Mesodermal cell (in vitro differentiated cells): ENCODE measurements around the gene BHLHE41. TPM values are rescaled to one million over a fixed set of nuclear protein-coding genes. Genes with fewer than 3 reads are reported as not detected.

Source experiments
- H3K27ac ChIP-seq: 2 replicates; pipeline ENCODE4 v1.7.0; 2013; ENCODE audit warnings: mild to moderate bottlenecking, low read depth, low read length, moderate library complexity; ENCODE audit not compliant: severe bottlenecking
- H3K36me3 ChIP-seq: 2 replicates; pipeline ENCODE4 v1.7.1; 2013; ENCODE audit warnings: mild to moderate bottlenecking, low read length, moderate library complexity; ENCODE audit not compliant: control insufficient read depth, insufficient read depth
- H3K4me1 ChIP-seq: one replicate; pipeline ENCODE4 v1.7.1; 2013; ENCODE audit warnings: mild to moderate bottlenecking, low read length; ENCODE audit not compliant: insufficient read depth, control insufficient read depth, poor library complexity, severe bottlenecking
- H3K4me3 ChIP-seq: 2 replicates; pipeline ENCODE4 v1.7.0; 2013; ENCODE audit warnings: low read length, control low read depth, mild to moderate bottlenecking; ENCODE audit not compliant: insufficient read depth, poor library complexity, severe bottlenecking; ENCODE audit errors: extremely low read depth
- H3K9me3 ChIP-seq: 2 replicates; pipeline ENCODE4 v1.7.1; 2013; ENCODE audit warnings: mild to moderate bottlenecking, low read length, moderate library complexity; ENCODE audit not compliant: control insufficient read depth
- WGBS, 2 experiments: methylation state at CpG; one replicate each; pipeline ENCODE4 v1.1.5; 2013; ENCODE audit warnings: missing lambda C conversion rate in 2 of 2; ENCODE audit not compliant: insufficient coverage in 2 of 2; 5-methylcytosine and 5-hydroxymethylcytosine counted together
- polyA plus RNA-seq, 2 experiments: library from polyadenylated mRNA; stranded (reverse); fragments of 50-300 nt; gene quantifications; one replicate each; pipeline ENCODE4 v1.2.3, GENCODE V29; 2013

The BHLHE41 gene
- 0.41 TPM for polyA plus RNA-seq (2013, experiment 1 of 2)
- 0.86 TPM for polyA plus RNA-seq (2013, experiment 2 of 2)

DNA sequence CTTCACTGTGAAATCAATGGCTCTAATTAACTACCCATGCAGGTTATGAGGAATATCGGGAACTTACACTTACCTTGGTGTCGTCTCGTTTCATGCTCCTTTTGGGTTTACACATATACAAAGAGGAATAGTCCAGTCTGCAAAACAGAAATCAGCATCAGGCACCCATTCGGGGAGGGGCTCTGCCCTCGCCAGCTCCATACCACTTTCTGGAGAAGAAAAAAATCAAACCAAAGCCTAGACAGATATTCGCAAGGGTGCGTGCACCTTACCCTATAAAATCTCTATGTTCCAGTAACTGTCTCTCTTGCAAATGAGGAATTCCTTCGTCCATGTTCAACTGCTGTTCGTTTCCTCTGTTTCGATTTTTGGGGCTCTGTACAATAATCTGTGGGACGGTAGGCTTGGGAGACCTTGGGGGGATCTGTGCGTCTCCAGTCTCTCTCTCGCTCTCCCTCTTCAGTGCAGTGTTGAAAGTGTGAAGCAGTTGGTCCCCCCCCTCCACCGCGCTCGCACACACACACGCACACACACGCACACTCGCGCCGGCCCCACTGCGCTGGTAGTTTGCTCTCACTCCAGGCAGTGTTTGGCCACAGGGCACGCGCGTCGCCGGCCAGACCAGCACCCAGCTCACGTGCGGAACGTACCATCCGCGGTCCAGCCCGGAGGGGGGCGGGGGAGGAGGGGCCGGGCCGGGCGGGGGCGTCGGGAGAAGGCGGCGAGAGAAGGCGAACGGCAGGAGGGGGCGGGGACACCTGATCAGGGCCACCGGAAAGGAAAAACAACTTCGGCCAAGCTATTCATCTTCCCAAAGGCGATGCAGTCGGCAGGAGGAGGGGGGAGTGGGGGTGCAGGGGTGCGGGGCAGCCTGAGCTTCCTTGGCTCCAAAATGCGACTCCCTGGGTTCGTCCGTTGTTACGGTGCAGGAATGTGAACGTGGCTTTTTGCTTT is at the start of gene BHLHE41:
TSS of gene BHLHE41 (minus strand) at position 592 of the 954 bp plus-strand sequence. CDS start at position 334, 258 bp downstream.
- peak within 1 kb of the TSS; percentile 57 for H3K4me3 ChIP-seq

GRCh38 chr12:26172946-26173552 is 48.2 kb upstream of the BHLHE41 start:
- Histone ChIP-seq H3K27ac (no peak overlapping the region), H3K36me3 (no peaks in the 10 kb centered on the region), H3K9me3 (no peaks in the 10 kb centered on the region), H3K4me3 (no peak overlapping the region), H3K4me1 (no peaks in the 10 kb centered on the region)
- WGBS, 2 experiments = 89 to 95% methylated on average over 2 to 3 of the region's 4 CpGs

More for the DNA sequence above, at the start of gene BHLHE41:
- no peak within 1 kb of the TSS for H3K27ac ChIP-seq
- H3K9me3 ChIP-seq = no peaks in the 10 kb centered on the region
- no peaks in the 10 kb centered on the region for H3K36me3 ChIP-seq
- peaks cover 7% of the 10 kb centered on the region for H3K4me1 ChIP-seq
- 4 to 5% methylated on average over 17 of the region's 54 CpGs for WGBS, 2 experiments

- no peaks in the 10 kb centered on the region for H3K4me1 ChIP-seq
- no peaks in the 10 kb centered on the region for H3K36me3 ChIP-seq
- WGBS, 2 experiments = 92 to 100% methylated on average over 2 to 6 of the region's 7 CpGs
- no peak overlapping the region for H3K27ac ChIP-seq
- H3K9me3 ChIP-seq = no peaks in the 10 kb centered on the region
- H3K4me3 ChIP-seq = no peak overlapping the region
Measured at GRCh38 chr12:26172539-26172938, 47.7 kb upstream of the BHLHE41 start.

DNA sequence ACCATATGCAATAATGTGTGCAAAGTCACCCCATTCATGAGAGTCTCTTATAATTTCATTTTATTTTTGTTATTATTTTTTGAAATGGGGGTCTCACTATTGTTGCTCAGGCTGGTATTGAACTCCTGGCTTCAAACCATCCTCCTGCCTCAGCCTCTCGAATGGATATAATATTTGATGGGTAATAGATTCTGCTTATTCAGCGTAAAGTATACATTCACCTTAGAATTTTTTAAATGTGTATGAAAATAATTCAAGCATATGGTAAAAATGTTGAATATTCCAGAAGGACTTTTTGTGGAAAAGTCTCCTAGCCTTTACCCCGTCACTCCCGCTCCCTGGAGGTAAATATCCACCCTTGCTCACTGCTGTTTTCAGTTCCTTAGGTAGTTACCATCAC is 47.2 kb upstream of the BHLHE41 start:
- H3K36me3 ChIP-seq = no peaks in the 10 kb centered on the region
- no peaks in the 10 kb centered on the region for H3K4me1 ChIP-seq
- 100% methylated on average over 2 of the region's 4 CpGs; no CpG with 5 or more reads in 1 of the 2 experiments for WGBS, 2 experiments
- H3K9me3 ChIP-seq = no peaks in the 10 kb centered on the region
- no peak overlapping the region for H3K4me3 ChIP-seq
- H3K27ac ChIP-seq = no peak overlapping the region

- no peaks in the 10 kb centered on the region for H3K36me3 ChIP-seq
- H3K9me3 ChIP-seq = no peaks in the 10 kb centered on the region
- no peak overlapping the region for H3K4me3 ChIP-seq
- H3K4me1 ChIP-seq = no peaks in the 10 kb centered on the region
- H3K27ac ChIP-seq = no peak overlapping the region
- 50 to 71% methylated on average over 1 to 2 of the region's 3 CpGs for WGBS, 2 experiments
Measured at GRCh38 chr12:26164118-26164517, 39.3 kb upstream of the BHLHE41 start.

- Histone ChIP-seq H3K4me1 (no peaks in the 10 kb centered on the region), H3K27ac (no peak overlapping the region), H3K36me3 (no peaks in the 10 kb centered on the region), H3K9me3 (no peaks in the 10 kb centered on the region), H3K4me3 (no peak overlapping the region)
- WGBS, 2 experiments = 84% methylated on average over 3 of the region's 4 CpGs; no CpG with 5 or more reads in 1 of the 2 experiments
Measured at GRCh38 chr12:26162905-26163304, 38.1 kb upstream of the BHLHE41 start.

DNA sequence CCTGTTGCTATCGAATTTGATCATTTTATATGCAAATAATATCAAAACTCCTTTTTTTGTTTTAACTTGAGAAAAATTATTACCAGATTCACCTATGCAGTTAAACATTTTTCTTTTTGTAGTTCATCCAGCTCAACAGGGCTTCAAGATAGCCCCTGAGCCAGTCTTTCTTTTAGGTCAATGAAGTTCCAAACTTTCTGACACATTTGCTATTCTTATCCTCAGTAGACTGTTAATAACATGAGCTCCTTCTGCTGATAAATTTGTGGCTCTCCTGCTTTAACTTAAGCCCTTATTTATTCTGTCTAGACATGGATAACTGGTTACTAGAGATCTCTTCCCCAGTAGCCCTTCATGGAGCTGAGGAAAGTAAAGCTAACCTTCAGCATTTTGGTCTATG is 37.3 kb upstream of the BHLHE41 start:
- no peaks in the 10 kb centered on the region for H3K9me3 ChIP-seq
- H3K36me3 ChIP-seq = no peaks in the 10 kb centered on the region
- H3K4me1 ChIP-seq = no peaks in the 10 kb centered on the region
- no peak overlapping the region for H3K4me3 ChIP-seq
- H3K27ac ChIP-seq = no peak overlapping the region
- WGBS, 2 experiments = 86% methylated on average over 1 of the region's 1 CpG

- no peak overlapping the region for H3K4me3 ChIP-seq
- WGBS, 2 experiments = 67 to 81% methylated on average over 2 of the region's 3 CpGs
- no peaks in the 10 kb centered on the region for H3K9me3 ChIP-seq
- H3K36me3 ChIP-seq = no peaks in the 10 kb centered on the region
- peaks cover 7% of the 10 kb centered on the region for H3K4me1 ChIP-seq
- H3K27ac ChIP-seq = no peak overlapping the region
Measured at GRCh38 chr12:26158078-26158764, 33.4 kb upstream of the BHLHE41 start.

DNA sequence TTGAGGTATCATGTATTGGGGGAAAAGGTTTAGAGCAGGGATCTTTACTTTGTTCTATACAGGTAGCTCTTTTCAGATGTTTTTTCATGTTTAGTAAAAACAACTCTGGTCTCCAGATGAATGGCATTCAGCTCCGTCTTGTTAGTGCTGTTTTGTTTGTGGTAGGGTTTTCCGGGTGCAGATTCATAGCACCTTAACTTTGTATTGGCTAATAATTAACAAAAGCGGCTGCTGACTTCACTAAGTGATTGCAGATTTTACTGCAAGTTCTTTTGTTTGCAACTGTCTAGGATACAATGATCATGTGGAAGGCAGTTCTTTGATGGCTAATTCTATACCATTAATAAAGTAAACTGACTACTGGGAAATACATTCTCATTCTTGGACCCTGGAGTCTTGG is 32.2 kb upstream of the BHLHE41 start:
- no peak overlapping the region for H3K27ac ChIP-seq
- H3K9me3 ChIP-seq = no peaks in the 10 kb centered on the region
- no peak overlapping the region for H3K4me3 ChIP-seq
- no peaks in the 10 kb centered on the region for H3K36me3 ChIP-seq
- peaks cover 13% of the 10 kb centered on the region for H3K4me1 ChIP-seq
- WGBS, 2 experiments = no CpG with 5 or more reads among the region's 3 CpGs

- Histone ChIP-seq H3K27ac (no peak overlapping the region), H3K9me3 (peaks cover 3% of the 10 kb centered on the region), H3K4me1 (peaks cover 13% of the 10 kb centered on the region), H3K36me3 (no peaks in the 10 kb centered on the region), H3K4me3 (no peak overlapping the region)
- WGBS, 2 experiments = 88% methylated on average over 14 to 17 of the region's 17 CpGs
Measured at GRCh38 chr12:26156201-26156871, 31.5 kb upstream of the BHLHE41 start.
